Measurements from ENCODE around the gene ZRANB3.
"Not testable (repeated sequence)": the region's sequence is repeated elsewhere in the genome, so short reads cannot be mapped to it uniquely, and the experiment has no call there.

Gene ZRANB3

DNA sequence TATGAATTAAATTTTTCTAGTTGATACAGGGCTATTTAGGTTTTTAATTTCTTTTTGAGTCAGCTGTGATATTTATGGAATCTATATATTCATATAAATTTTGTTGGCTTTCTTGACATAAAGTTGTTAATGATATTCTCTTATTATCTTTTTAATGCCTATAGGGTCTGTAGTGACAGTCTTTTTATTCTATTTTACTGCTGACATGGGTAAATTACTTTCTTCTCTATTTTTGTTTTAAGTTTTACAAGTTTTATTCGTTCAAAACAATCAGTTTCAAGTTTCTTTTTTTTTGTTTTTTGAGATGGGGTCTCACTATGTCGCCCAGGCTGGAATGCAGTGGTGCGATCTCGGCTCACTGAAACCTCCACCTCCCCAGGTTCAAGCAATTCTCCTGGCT, 226.3 kb downstream of the ZRANB3 start:
- Histone ChIP-seq H3K27ac (no peak overlapping the region), H3K9me3 (ENCODE audit: severe bottlenecking) (no peaks in the 10 kb centered on the region), H3K27me3 (ENCODE audit: insufficient read depth, low read depth, severe bottlenecking) (no peaks in the 10 kb centered on the region), H3K36me3 (no peaks in the 10 kb centered on the region), H3K4me3 (ENCODE audit: low read depth, low read length) (no peak overlapping the region)
- TF ChIP-seq, protein P1, sequence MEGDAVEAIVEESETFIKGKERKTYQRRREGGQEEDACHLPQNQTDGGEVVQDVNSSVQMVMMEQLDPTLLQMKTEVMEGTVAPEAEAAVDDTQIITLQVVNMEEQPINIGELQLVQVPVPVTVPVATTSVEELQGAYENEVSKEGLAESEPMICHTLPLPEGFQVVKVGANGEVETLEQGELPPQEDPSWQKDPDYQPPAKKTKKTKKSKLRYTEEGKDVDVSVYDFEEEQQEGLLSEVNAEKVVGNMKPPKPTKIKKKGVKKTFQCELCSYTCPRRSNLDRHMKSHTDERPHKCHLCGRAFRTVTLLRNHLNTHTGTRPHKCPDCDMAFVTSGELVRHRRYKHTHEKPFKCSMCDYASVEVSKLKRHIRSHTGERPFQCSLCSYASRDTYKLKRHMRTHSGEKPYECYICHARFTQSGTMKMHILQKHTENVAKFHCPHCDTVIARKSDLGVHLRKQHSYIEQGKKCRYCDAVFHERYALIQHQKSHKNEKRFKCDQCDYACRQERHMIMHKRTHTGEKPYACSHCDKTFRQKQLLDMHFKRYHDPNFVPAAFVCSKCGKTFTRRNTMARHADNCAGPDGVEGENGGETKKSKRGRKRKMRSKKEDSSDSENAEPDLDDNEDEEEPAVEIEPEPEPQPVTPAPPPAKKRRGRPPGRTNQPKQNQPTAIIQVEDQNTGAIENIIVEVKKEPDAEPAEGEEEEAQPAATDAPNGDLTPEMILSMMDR (IDR thresholded peaks at IDR 0.05; ENCODE audit: low read depth, low read length): no peak
- DNase-seq: no peak

DNA sequence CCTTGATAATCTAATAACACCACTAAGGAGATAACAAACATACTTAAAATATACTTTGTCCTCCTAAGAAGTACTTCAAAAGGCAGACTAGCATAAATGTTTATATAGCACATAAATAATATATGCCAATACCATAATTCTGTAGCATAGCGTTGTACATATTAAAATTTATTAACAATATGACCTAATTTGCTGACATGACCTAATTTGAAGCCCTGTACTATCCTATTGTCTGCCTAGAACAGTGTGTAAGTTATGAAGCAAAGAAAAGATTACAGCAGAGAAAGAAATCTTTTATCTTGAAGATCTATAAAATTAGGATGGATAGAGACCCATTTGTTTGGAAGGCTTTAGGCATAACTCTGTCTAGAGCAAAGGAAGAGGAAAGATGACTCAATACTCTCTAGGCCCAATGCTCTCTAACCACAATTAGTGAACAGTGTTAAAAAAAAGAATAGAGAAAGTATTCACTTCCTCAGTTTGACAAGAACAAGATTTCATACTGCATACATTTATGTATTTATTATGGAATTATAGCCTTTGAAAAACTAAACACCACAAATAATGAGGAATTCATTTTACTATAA, 231.3 kb downstream of the ZRANB3 start:
- Histone ChIP-seq H3K27ac (no peak overlapping the region), H3K9me3 (ENCODE audit: severe bottlenecking) (no peaks in the 10 kb centered on the region), H3K36me3 (no peaks in the 10 kb centered on the region; the same call in 1 of the 2 replicates), H3K4me3 (ENCODE audit: low read depth, low read length) (no peak overlapping the region), H3K27me3 (ENCODE audit: insufficient read depth, low read depth, severe bottlenecking) (no peaks in the 10 kb centered on the region)
- TF ChIP-seq, protein P1 (IDR thresholded peaks at IDR 0.05; ENCODE audit: low read depth, low read length): no peak
- no peak for DNase-seq

GRCh38 chr2:135299165-135299564, 231.9 kb downstream of the ZRANB3 start:
- H3K4me3 ChIP-seq (ENCODE audit: low read depth, low read length): no peak overlapping the region
- DNase-seq: no peak
- no peaks in the 10 kb centered on the region for H3K27me3 ChIP-seq (ENCODE audit: insufficient read depth, low read depth, severe bottlenecking)
- H3K9me3 ChIP-seq (ENCODE audit: severe bottlenecking): no peaks in the 10 kb centered on the region
- H3K27ac ChIP-seq: no peak overlapping the region
- no peaks in the 10 kb centered on the region; the same call in 1 of the 2 replicates for H3K36me3 ChIP-seq
- TF ChIP-seq, protein P1 (IDR thresholded peaks at IDR 0.05; ENCODE audit: low read depth, low read length): no peak

GRCh38 chr2:135287121-135287520, 243.9 kb downstream of the ZRANB3 start:
- H3K4me3 ChIP-seq (ENCODE audit: low read depth, low read length); DNase-seq; H3K36me3 ChIP-seq; H3K27me3 ChIP-seq (ENCODE audit: insufficient read depth, low read depth, severe bottlenecking); H3K27ac ChIP-seq; H3K9me3 ChIP-seq (ENCODE audit: severe bottlenecking): not testable (repeated sequence)

- Histone ChIP-seq H3K27ac (no peak overlapping the region), H3K36me3 (peaks cover 3% of the 10 kb centered on the region; the same call in 1 of the 2 replicates), H3K9me3 (ENCODE audit: severe bottlenecking) (no peaks in the 10 kb centered on the region), H3K27me3 (ENCODE audit: insufficient read depth, low read depth, severe bottlenecking) (no peaks in the 10 kb centered on the region), H3K4me3 (ENCODE audit: low read depth, low read length) (no peak overlapping the region)
- TF ChIP-seq, protein P1 (IDR thresholded peaks at IDR 0.05; ENCODE audit: low read depth, low read length): no peak
- no peak for DNase-seq
These were observed 245.6 kb downstream of the ZRANB3 start for GRCh38 chr2:135285391-135285790.

GRCh38 chr2:135281379-135281778, 249.6 kb downstream of the ZRANB3 start:
- no peak for DNase-seq
- no peaks in the 10 kb centered on the region for H3K9me3 ChIP-seq (ENCODE audit: severe bottlenecking)
- no peaks in the 10 kb centered on the region for H3K36me3 ChIP-seq
- no peak overlapping the region for H3K27ac ChIP-seq
- no peak overlapping the region for H3K4me3 ChIP-seq (ENCODE audit: low read depth, low read length)
- TF ChIP-seq, protein P1 (IDR thresholded peaks at IDR 0.05; ENCODE audit: low read depth, low read length): no peak
- H3K27me3 ChIP-seq (ENCODE audit: insufficient read depth, low read depth, severe bottlenecking): no peaks in the 10 kb centered on the region
